Panc1 (cell line): ENCODE measurements around the gene PDSS1. TPM values are rescaled to one million over a fixed set of nuclear protein-coding genes. Genes with fewer than 3 reads are reported as not detected.

Source experiments
- ATAC-seq: fragments of 200-7000 bp; cut with Tn5 transposase; 2 replicates; pipeline ENCODE4 v1.9.1; 2020; ENCODE audit warnings: mild to moderate bottlenecking, moderate library complexity
- BruUV-seq: library from RNA; stranded (reverse); fragments of 400-500 nt; replicated peaks from 2 replicates; lab custom pipeline; 2021; lab: Mats Ljungman, UMichigan
- CTCF ChIA-PET: fragments of 300-600 bp; sonication (Branson Sonifier 250); formaldehyde crosslinking; loops from one replicate; lab custom pipeline; 2022; ENCODE audit warnings: antibody characterized with exemption; lab: Charles Lee
- POLR2A ChIA-PET: fragments of 300-600 bp; sonication (Branson Sonifier 250); formaldehyde crosslinking; loops from one replicate; lab custom pipeline; 2022; ENCODE audit warnings: antibody characterized with exemption; lab: Charles Lee
- DNase-seq: peaks from one replicate; pipeline ENCODE4 v3.0.0-alpha.2; 2010; ENCODE audit warnings: low read depth, low spot score
- H3K27ac ChIP-seq: 2 replicates; pipeline ENCODE4 v1.5.1; 2011; ENCODE audit warnings: mild to moderate bottlenecking, low read length, inconsistent platforms
- H3K27me3 ChIP-seq: fragments of 200-500 bp; sonication (Bioruptor generic); 2 replicates; pipeline ENCODE4 v1.6.0; 2014; ENCODE audit warnings: low read length, inconsistent platforms; ENCODE audit not compliant: control insufficient read depth, insufficient read depth
- H3K36me3 ChIP-seq: fragments of 200-500 bp; sonication (Bioruptor generic); 2 replicates; pipeline ENCODE4 v1.5.1; 2014; ENCODE audit warnings: inconsistent platforms, mild to moderate bottlenecking, low read length, moderate library complexity; ENCODE audit not compliant: control insufficient read depth, insufficient read depth
- H3K4me1 ChIP-seq: 2 replicates; pipeline ENCODE4 v1.5.1; 2011; ENCODE audit warnings: inconsistent platforms, mild to moderate bottlenecking, low read length, moderate library complexity; ENCODE audit not compliant: control insufficient read depth, insufficient read depth
- H3K4me3 ChIP-seq, 2 experiments: 2 replicates each; pipeline ENCODE4 v1.5.1; 2011 to 2012; ENCODE audit warnings: low read depth in 2 of 2, low read length in 2 of 2, mild to moderate bottlenecking in 2 of 2, inconsistent platforms in 1 of 2, moderate library complexity in 1 of 2
- H3K9me3 ChIP-seq: fragments of 200-500 bp; sonication (Bioruptor generic); 2 replicates; pipeline ENCODE4 v1.5.1; 2014; ENCODE audit warnings: low read depth, mild to moderate bottlenecking, inconsistent platforms, low read length, moderate library complexity; ENCODE audit not compliant: control insufficient read depth, insufficient read depth
- POLR2AphosphoS5 ChIP-seq: IDR thresholded peaks from 2 replicates; pipeline ENCODE4 v1.6.1; 2012; ENCODE audit warnings: mild to moderate bottlenecking, low read depth, low read length, moderate library complexity
- SIN3A ChIP-seq: IDR thresholded peaks from 2 replicates; pipeline ENCODE4 v1.6.1; 2012; ENCODE audit warnings: low read depth, mild to moderate bottlenecking, low read length, moderate library complexity, borderline replicate concordance; ENCODE audit not compliant: insufficient read depth
- TCF7L2 ChIP-seq: IDR thresholded peaks from 2 replicates; pipeline ENCODE4 v1.6.1; 2011; ENCODE audit warnings: mild to moderate bottlenecking, low read depth, low read length, inconsistent platforms
- in situ Hi-C: cut with HindIII; loops from 2 replicates; pipeline ENCODE4 v1.10.0; 2016; ENCODE audit warnings: low sequenced_read_pairs, low pct_unique_long_range_greater_than_20kb
- intact Hi-C: fragments of 100-400 bp; cut with micrococcal nuclease; formaldehyde crosslinking; loops from one replicate; pipeline ENCODE4 v1.10.0; 2022; ENCODE audit not compliant: unreplicated experiment
- total RNA-seq: library from RNA; stranded (reverse); gene quantifications from one replicate; pipeline ENCODE4 v1.2.1, GENCODE V29; 2021; ENCODE audit not compliant: unreplicated experiment
- TF ChIP-seq, protein P1 (sequence below): fragments of 450-650 bp; IDR thresholded peaks from 2 replicates; pipeline ENCODE4 v1.5.1; 2017; ENCODE audit warnings: mild to moderate bottlenecking
- TF ChIP-seq, protein P2 (sequence below), 2 experiments: IDR thresholded peaks; 2 replicates each; pipeline ENCODE4 v1.6.1; 2011 to 2012; ENCODE audit warnings: low read depth in 2 of 2, control low read depth in 1 of 2, low read length in 1 of 2, mild to moderate bottlenecking in 1 of 2, moderate library complexity in 1 of 2; ENCODE audit not compliant: insufficient read depth in 1 of 2

The PDSS1 gene
- total RNA-seq, 1 experiment from 2014 or later, result 7.1 TPM

DNA sequence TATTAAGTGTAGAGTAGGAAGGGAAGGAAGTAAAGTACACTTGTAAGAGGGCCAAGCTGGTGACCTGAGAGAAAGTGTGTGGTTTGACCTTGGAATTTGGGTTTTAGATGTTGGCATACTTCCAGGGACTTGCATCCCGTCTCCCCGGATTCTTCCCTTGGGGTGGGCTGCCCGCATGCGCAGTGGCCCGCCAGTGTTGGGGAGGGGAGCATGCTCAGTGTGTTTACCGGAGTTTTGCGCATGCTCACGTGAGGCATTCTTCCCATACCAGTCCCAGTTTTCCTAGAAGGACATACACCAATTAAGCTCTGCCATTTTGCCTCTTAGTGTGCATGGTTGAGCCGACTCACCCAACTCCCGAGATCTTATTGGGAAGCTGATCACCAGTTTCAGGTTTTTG is 9.4 kb downstream of the PDSS1 start:
- in situ Hi-C loops, result no loop called here

DNA sequence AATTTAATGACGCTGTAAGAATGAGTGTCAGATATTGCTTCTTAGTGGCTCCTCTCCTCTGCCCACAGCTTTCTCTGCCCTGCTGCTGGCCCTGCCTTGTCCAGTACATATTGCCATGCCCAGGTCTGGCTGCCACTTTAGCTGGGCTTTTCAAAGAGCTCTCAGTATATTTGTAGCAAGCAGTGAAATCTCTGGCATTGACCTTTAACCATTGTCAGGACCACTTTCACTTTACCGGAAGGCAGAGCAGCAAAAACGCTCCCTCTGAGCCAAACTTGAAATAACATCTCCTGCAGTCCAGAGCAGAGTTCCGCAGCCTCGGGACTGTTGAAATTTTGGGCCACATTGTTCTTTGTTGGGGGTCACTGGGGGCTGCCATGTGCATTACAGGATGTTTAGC is 13.8 kb downstream of the PDSS1 start:
- Histone ChIP-seq H3K27me3 (no peaks in the 10 kb centered on the region), H3K9me3 (no peaks in the 10 kb centered on the region), H3K36me3 (no peaks in the 10 kb centered on the region; the same call in 1 of the 2 replicates), H3K27ac (no peak overlapping the region), H3K4me1 (no peaks in the 10 kb centered on the region), H3K4me3 (no peak overlapping the region)
- in situ Hi-C loops, result no loop called here
- ChIA-PET CTCF (no interaction called here), POLR2A (no interaction called here)
- DNase-seq (no peak), ATAC-seq (no peak)
- TF ChIP-seq POLR2AphosphoS5 (no peak), TCF7L2 (no peak), SIN3A (no peak)
- TF ChIP-seq, protein P1, sequence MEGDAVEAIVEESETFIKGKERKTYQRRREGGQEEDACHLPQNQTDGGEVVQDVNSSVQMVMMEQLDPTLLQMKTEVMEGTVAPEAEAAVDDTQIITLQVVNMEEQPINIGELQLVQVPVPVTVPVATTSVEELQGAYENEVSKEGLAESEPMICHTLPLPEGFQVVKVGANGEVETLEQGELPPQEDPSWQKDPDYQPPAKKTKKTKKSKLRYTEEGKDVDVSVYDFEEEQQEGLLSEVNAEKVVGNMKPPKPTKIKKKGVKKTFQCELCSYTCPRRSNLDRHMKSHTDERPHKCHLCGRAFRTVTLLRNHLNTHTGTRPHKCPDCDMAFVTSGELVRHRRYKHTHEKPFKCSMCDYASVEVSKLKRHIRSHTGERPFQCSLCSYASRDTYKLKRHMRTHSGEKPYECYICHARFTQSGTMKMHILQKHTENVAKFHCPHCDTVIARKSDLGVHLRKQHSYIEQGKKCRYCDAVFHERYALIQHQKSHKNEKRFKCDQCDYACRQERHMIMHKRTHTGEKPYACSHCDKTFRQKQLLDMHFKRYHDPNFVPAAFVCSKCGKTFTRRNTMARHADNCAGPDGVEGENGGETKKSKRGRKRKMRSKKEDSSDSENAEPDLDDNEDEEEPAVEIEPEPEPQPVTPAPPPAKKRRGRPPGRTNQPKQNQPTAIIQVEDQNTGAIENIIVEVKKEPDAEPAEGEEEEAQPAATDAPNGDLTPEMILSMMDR, result no peak
- TF ChIP-seq, protein P2, sequence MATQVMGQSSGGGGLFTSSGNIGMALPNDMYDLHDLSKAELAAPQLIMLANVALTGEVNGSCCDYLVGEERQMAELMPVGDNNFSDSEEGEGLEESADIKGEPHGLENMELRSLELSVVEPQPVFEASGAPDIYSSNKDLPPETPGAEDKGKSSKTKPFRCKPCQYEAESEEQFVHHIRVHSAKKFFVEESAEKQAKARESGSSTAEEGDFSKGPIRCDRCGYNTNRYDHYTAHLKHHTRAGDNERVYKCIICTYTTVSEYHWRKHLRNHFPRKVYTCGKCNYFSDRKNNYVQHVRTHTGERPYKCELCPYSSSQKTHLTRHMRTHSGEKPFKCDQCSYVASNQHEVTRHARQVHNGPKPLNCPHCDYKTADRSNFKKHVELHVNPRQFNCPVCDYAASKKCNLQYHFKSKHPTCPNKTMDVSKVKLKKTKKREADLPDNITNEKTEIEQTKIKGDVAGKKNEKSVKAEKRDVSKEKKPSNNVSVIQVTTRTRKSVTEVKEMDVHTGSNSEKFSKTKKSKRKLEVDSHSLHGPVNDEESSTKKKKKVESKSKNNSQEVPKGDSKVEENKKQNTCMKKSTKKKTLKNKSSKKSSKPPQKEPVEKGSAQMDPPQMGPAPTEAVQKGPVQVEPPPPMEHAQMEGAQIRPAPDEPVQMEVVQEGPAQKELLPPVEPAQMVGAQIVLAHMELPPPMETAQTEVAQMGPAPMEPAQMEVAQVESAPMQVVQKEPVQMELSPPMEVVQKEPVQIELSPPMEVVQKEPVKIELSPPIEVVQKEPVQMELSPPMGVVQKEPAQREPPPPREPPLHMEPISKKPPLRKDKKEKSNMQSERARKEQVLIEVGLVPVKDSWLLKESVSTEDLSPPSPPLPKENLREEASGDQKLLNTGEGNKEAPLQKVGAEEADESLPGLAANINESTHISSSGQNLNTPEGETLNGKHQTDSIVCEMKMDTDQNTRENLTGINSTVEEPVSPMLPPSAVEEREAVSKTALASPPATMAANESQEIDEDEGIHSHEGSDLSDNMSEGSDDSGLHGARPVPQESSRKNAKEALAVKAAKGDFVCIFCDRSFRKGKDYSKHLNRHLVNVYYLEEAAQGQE (IDR thresholded peaks at IDR 0.05; ENCODE audit: insufficient read depth in 1 of 2, low read depth in 2 of 2, low read length in 1 of 2), result no peak
- intact Hi-C loops, result no loop called here
- BruUV-seq, result no TSS peak

More for the DNA sequence above, 9.4 kb downstream of the PDSS1 start:
- CTCF ChIA-PET, result no interaction called here
- no peaks in the 10 kb centered on the region for H3K27me3 ChIP-seq
- no peaks in the 10 kb centered on the region for H3K4me1 ChIP-seq
- BruUV-seq, result no TSS peak
- POLR2A ChIA-PET, result no interaction called here
- H3K9me3 ChIP-seq, result no peaks in the 10 kb centered on the region
- intact Hi-C loops, result no loop called here
- ATAC-seq (no peak), DNase-seq (no peak)
- H3K4me3 ChIP-seq, result no peak overlapping the region
- 0 out of 2 replicates have a peak, but pooled peaks cover 2% of the 10 kb centered on the region for H3K36me3 ChIP-seq
- TF ChIP-seq TCF7L2, result no peak
- no peak for TF ChIP-seq SIN3A
- TF ChIP-seq, protein P1, result no peak
- no peak for TF ChIP-seq POLR2AphosphoS5
- TF ChIP-seq, protein P2 (IDR thresholded peaks at IDR 0.05; ENCODE audit: insufficient read depth in 1 of 2, low read depth in 2 of 2, low read length in 1 of 2), result no peak
- H3K27ac ChIP-seq, result no peak overlapping the region
